Measurements from ENCODE around the gene C1GALT1. TPM values are rescaled to one million over a fixed set of nuclear protein-coding genes. Genes with fewer than 3 reads are reported as not detected.

Gene C1GALT1
- polyA plus RNA-seq, 3 donors = 12.5 to 47.7 (median 45.1) TPM

DNA sequence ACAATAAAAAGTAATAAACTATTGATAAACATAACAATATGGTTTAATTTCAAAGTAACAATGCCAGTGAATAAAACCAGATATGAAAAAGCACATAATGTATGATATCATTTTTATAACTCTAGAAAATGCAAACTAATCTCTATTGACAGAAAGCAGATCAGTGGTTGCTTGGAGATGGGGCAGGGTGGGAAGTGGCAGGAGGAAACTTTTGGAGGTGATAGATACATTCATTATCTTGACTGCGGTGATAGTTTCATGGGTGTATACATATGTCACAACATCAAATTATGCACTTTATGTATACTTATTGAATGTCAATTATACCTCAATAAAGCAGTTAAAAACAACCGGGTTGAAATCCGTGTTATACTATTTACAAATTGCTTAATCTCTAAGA is 16.0 kb upstream of the C1GALT1 start:
- H3K4me3 ChIP-seq (replicated peaks in 1 of 3; ENCODE audit: low read depth in 2 of 3, low read length in 3 of 3) = no peak overlapping the region
- Mint-ChIP-seq H3K27me3 (ENCODE audit: low read depth in 3 of 3) (peaks cover 0 to 2% (median 0%) of the 10 kb centered on the region in 3 donors), H3K9me3 (peaks cover 0 to 12% (median 2%) of the 10 kb centered on the region in 7 donors), H3K4me1 (peaks cover 6% of the 10 kb centered on the region), H3K27ac (no peak overlapping the region), H3K4me3 (no peak overlapping the region), H3K36me3 (peaks cover 0 to 2% of the 10 kb centered on the region in 2 donors)
- no peaks in the 10 kb centered on the region for H3K27me3 ChIP-seq (ENCODE audit: control insufficient read depth in 2 of 2, insufficient read depth in 2 of 2, low read length in 2 of 2)
- H3K4me2 ChIP-seq (replicated peaks; ENCODE audit: extremely low read depth, low read length, poor library complexity, severe bottlenecking) = no peak overlapping the region
- no peak for DNase-seq
- no peaks in the 10 kb centered on the region for H3K4me1 ChIP-seq (ENCODE audit: control insufficient read depth in 1 of 2, insufficient read depth in 2 of 2, low read length in 2 of 2)
- TF ChIP-seq, protein P1, sequence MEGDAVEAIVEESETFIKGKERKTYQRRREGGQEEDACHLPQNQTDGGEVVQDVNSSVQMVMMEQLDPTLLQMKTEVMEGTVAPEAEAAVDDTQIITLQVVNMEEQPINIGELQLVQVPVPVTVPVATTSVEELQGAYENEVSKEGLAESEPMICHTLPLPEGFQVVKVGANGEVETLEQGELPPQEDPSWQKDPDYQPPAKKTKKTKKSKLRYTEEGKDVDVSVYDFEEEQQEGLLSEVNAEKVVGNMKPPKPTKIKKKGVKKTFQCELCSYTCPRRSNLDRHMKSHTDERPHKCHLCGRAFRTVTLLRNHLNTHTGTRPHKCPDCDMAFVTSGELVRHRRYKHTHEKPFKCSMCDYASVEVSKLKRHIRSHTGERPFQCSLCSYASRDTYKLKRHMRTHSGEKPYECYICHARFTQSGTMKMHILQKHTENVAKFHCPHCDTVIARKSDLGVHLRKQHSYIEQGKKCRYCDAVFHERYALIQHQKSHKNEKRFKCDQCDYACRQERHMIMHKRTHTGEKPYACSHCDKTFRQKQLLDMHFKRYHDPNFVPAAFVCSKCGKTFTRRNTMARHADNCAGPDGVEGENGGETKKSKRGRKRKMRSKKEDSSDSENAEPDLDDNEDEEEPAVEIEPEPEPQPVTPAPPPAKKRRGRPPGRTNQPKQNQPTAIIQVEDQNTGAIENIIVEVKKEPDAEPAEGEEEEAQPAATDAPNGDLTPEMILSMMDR (IDR thresholded peaks at IDR 0.05) = no peak
- H3K9me3 ChIP-seq (replicated peaks in 1 of 2; ENCODE audit: control insufficient read depth in 1 of 2, insufficient read depth in 1 of 2, low read length in 2 of 2) = peaks cover 0 to 4% of the 10 kb centered on the region in 2 donors
- intact Hi-C loops (cut with micrococcal nuclease) = no loop called here
- no peaks in the 10 kb centered on the region for H3K36me3 ChIP-seq (replicated peaks in 1 of 2; ENCODE audit: control insufficient read depth in 1 of 2, insufficient read depth in 2 of 2, low read length in 2 of 2)
- H4K20me1 ChIP-seq (ENCODE audit: insufficient read depth, low read length) = no peaks in the 10 kb centered on the region
- WGBS (ENCODE audit: insufficient coverage) = no CpG with 5 or more reads among the region's 3 CpGs
- H2AFZ ChIP-seq (ENCODE audit: insufficient read depth, low read depth, low read length, poor library complexity, severe bottlenecking) = no peak overlapping the region
- no peak overlapping the region for H3K27ac ChIP-seq (ENCODE audit: low read depth in 1 of 2, low read length in 2 of 2)
- no peak overlapping the region for H3K9ac ChIP-seq (ENCODE audit: insufficient read depth, low read length, poor library complexity, severe bottlenecking)
- H3K79me2 ChIP-seq (ENCODE audit: insufficient read depth, low read length) = no peaks in the 10 kb centered on the region

DNA sequence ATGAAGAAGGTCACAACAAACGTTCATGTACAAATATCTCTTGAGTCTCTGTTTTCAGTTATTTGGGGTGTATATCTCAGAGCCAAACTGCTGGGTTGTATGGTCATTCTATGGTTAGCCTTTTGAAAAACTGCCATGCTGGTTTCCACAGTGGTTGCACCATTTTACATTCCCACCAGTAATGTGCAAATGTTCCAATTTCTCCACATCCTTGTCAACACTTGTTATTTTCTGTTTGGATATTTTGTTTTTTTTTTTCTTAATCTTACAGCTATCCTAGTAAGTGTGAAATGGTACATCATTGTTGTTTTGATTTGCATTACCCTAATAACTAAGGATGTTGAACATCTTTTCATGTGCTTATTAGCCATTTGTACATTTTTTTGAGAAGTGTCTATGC is 13.0 kb upstream of the C1GALT1 start:
- no peak overlapping the region for H3K4me2 ChIP-seq (replicated peaks; ENCODE audit: extremely low read depth, low read length, poor library complexity, severe bottlenecking)
- DNase-seq = no peak
- Mint-ChIP-seq H3K27me3 (ENCODE audit: low read depth in 3 of 3) (peaks cover 0 to 4% (median 0%) of the 10 kb centered on the region in 3 donors), H3K4me1 (no peaks in the 10 kb centered on the region), H3K36me3 (peaks cover 2 to 5% of the 10 kb centered on the region in 2 donors), H3K4me3 (no peak overlapping the region), H3K27ac (no peak overlapping the region), H3K9me3 (peaks cover 5 to 18% (median 9%) of the 10 kb centered on the region in 7 donors)
- H3K4me1 ChIP-seq (ENCODE audit: control insufficient read depth in 1 of 2, insufficient read depth in 2 of 2, low read length in 2 of 2) = no peaks in the 10 kb centered on the region
- TF ChIP-seq, protein P1 (IDR thresholded peaks at IDR 0.05) = no peak
- H4K20me1 ChIP-seq (ENCODE audit: insufficient read depth, low read length) = no peaks in the 10 kb centered on the region
- H3K27ac ChIP-seq (ENCODE audit: low read depth in 1 of 2, low read length in 2 of 2) = no peak overlapping the region
- H3K9ac ChIP-seq (ENCODE audit: insufficient read depth, low read length, poor library complexity, severe bottlenecking) = no peak overlapping the region
- H3K79me2 ChIP-seq (ENCODE audit: insufficient read depth, low read length) = no peaks in the 10 kb centered on the region
- no peaks in the 10 kb centered on the region for H3K36me3 ChIP-seq (replicated peaks in 1 of 2; ENCODE audit: control insufficient read depth in 1 of 2, insufficient read depth in 2 of 2, low read length in 2 of 2)
- no peak overlapping the region for H2AFZ ChIP-seq (ENCODE audit: insufficient read depth, low read depth, low read length, poor library complexity, severe bottlenecking)
- WGBS (ENCODE audit: insufficient coverage) = no CpG with 5 or more reads among the region's 1 CpG
- intact Hi-C loops (cut with micrococcal nuclease) = no loop called here
- H3K4me3 ChIP-seq (replicated peaks in 1 of 3; ENCODE audit: low read depth in 2 of 3, low read length in 3 of 3) = no peak overlapping the region
- H3K27me3 ChIP-seq (ENCODE audit: control insufficient read depth in 2 of 2, insufficient read depth in 2 of 2, low read length in 2 of 2) = no peaks in the 10 kb centered on the region
- peaks cover 0 to 4% of the 10 kb centered on the region in 2 donors for H3K9me3 ChIP-seq (replicated peaks in 1 of 2; ENCODE audit: control insufficient read depth in 1 of 2, insufficient read depth in 1 of 2, low read length in 2 of 2)
